ENCODE data around the gene AHSA1.

The AHSA1 gene

GRCh38 chr14:77475432-77476115 is 17.7 kb downstream of the AHSA1 start:
- no peak overlapping the region for H3K9ac ChIP-seq (ENCODE audit: low read length)
- no peak overlapping the region for H3K27ac ChIP-seq (ENCODE audit: low read depth, low read length)
- no peaks in the 10 kb centered on the region for H3K9me3 ChIP-seq (ENCODE audit: low read length)
- no peak overlapping the region for H3K4me3 ChIP-seq (ENCODE audit: low read depth in 1 of 2, low read length in 2 of 2)
- no peaks in the 10 kb centered on the region for H3K36me3 ChIP-seq (ENCODE audit: insufficient read depth, low read length)
- H3K4me1 ChIP-seq (ENCODE audit: insufficient read depth, low read length): no peaks in the 10 kb centered on the region
- no peaks in the 10 kb centered on the region for H3K27me3 ChIP-seq (ENCODE audit: control insufficient read depth in 1 of 2, insufficient read depth in 2 of 2, low read length in 2 of 2)

DNA sequence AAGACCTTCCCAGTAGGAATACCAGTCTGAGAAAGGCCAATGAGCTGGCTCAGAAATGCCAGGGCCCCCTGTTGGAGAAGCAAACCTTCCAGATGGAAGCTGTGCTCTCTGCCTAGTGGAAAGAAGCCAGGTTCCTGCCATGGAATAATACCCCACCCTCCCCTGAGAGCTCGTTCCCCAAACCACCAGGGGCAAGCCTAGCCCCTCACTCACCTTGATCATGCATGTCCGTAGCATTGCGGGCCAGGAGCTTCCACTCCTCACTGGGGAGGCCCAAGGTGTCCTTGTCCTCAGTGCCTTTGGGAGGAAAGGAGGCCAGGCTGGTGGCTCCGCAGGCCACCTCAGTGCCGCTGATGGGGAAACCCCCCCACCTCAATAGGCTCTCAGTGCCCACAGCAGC is 20.1 kb downstream of the AHSA1 start:
- Histone ChIP-seq H3K27ac (ENCODE audit: low read depth, low read length) (no peak overlapping the region), H3K27me3 (ENCODE audit: control insufficient read depth in 1 of 2, insufficient read depth in 2 of 2, low read length in 2 of 2) (no peaks in the 10 kb centered on the region), H3K9ac (ENCODE audit: low read length) (no peak overlapping the region), H3K4me3 (ENCODE audit: low read depth in 1 of 2, low read length in 2 of 2) (no peak overlapping the region), H3K4me1 (ENCODE audit: insufficient read depth, low read length) (no peaks in the 10 kb centered on the region), H3K9me3 (ENCODE audit: low read length) (no peaks in the 10 kb centered on the region), H3K36me3 (ENCODE audit: insufficient read depth, low read length) (no peaks in the 10 kb centered on the region)

DNA sequence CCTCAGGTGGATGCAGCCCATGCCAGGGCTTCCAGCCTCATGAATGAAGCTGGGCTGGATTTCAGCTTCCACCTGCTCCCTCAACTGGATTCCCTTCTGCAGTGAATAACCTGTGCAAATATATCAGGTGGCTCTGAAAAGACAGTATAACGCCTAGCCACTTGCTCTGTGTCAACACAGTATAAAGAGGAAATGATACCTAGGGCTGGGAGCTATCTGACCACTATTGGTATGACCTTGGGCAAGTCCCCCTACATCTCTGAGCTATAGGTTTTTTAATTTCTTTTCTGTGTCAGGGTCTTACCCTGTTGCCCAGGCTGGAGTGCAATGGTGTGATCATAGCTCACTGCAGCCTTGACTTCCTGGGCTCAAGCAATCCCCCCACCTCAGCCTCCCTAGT is 20.9 kb downstream of the AHSA1 start:
- H3K4me1 ChIP-seq (ENCODE audit: insufficient read depth, low read length): no peaks in the 10 kb centered on the region
- no peak overlapping the region for H3K4me3 ChIP-seq (ENCODE audit: low read depth in 1 of 2, low read length in 2 of 2)
- H3K27ac ChIP-seq (ENCODE audit: low read depth, low read length): no peak overlapping the region

GRCh38 chr14:77482422-77482821 is 24.5 kb downstream of the AHSA1 start:
- H3K36me3 ChIP-seq (ENCODE audit: insufficient read depth, low read length): no peaks in the 10 kb centered on the region
- H3K4me3 ChIP-seq (ENCODE audit: low read depth in 1 of 2, low read length in 2 of 2): no peak overlapping the region
- H3K27ac ChIP-seq (ENCODE audit: low read depth, low read length): no peak overlapping the region
- H3K4me1 ChIP-seq (ENCODE audit: insufficient read depth, low read length): no peaks in the 10 kb centered on the region
- no peaks in the 10 kb centered on the region for H3K27me3 ChIP-seq (ENCODE audit: control insufficient read depth in 1 of 2, insufficient read depth in 2 of 2, low read length in 2 of 2)
- no peak overlapping the region for H3K9ac ChIP-seq (ENCODE audit: low read length)
- no peaks in the 10 kb centered on the region for H3K9me3 ChIP-seq (ENCODE audit: low read length)

More for the DNA sequence above, 20.9 kb downstream of the AHSA1 start:
- Histone ChIP-seq H3K27me3 (ENCODE audit: control insufficient read depth in 1 of 2, insufficient read depth in 2 of 2, low read length in 2 of 2) (no peaks in the 10 kb centered on the region), H3K9me3 (ENCODE audit: low read length) (no peaks in the 10 kb centered on the region), H3K9ac (ENCODE audit: low read length) (no peak overlapping the region), H3K36me3 (ENCODE audit: insufficient read depth, low read length) (no peaks in the 10 kb centered on the region)

- no peak overlapping the region for H3K9ac ChIP-seq (ENCODE audit: low read length)
- no peak overlapping the region for H3K27ac ChIP-seq (ENCODE audit: low read depth, low read length)
- H3K36me3 ChIP-seq (ENCODE audit: insufficient read depth, low read length): no peaks in the 10 kb centered on the region
- H3K27me3 ChIP-seq (ENCODE audit: control insufficient read depth in 1 of 2, insufficient read depth in 2 of 2, low read length in 2 of 2): no peaks in the 10 kb centered on the region
- no peaks in the 10 kb centered on the region for H3K9me3 ChIP-seq (ENCODE audit: low read length)
- H3K4me1 ChIP-seq (ENCODE audit: insufficient read depth, low read length): no peaks in the 10 kb centered on the region
- H3K4me3 ChIP-seq (ENCODE audit: low read depth in 1 of 2, low read length in 2 of 2): no peak overlapping the region
Measured at GRCh38 chr14:77485256-77485655, 27.4 kb downstream of the AHSA1 start.

- no peak overlapping the region for H3K27ac ChIP-seq (ENCODE audit: low read depth, low read length)
- no peak overlapping the region for H3K4me3 ChIP-seq (ENCODE audit: low read depth in 1 of 2, low read length in 2 of 2)
- no peaks in the 10 kb centered on the region for H3K27me3 ChIP-seq (ENCODE audit: control insufficient read depth in 1 of 2, insufficient read depth in 2 of 2, low read length in 2 of 2)
- H3K9me3 ChIP-seq (ENCODE audit: low read length): no peaks in the 10 kb centered on the region
- H3K36me3 ChIP-seq (ENCODE audit: insufficient read depth, low read length): no peaks in the 10 kb centered on the region
- H3K4me1 ChIP-seq (ENCODE audit: insufficient read depth, low read length): no peaks in the 10 kb centered on the region
- no peak overlapping the region for H3K9ac ChIP-seq (ENCODE audit: low read length)
Measured at GRCh38 chr14:77485901-77486678, 28.2 kb downstream of the AHSA1 start.

DNA sequence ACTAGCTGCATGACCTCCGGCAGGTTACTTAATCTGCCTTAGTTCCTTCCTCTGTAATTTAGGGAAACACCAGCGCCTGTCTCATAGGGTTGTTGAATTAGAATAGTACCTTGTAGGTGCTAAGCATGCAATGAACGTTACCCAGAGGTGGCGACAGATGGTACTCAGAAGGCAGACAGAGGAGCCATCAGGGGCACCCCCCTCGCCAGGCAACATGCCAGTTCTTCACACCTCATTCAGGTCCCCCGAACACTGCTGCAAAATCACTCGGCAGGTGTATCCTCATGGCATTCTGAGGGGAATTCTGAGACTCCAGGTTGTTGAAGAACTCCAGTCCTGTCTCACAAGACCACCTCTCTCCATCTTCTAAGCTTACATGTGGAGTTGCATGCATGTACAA is 30.7 kb downstream of the AHSA1 start:
- Histone ChIP-seq H3K4me1 (ENCODE audit: insufficient read depth, low read length) (no peaks in the 10 kb centered on the region), H3K4me3 (ENCODE audit: low read depth in 1 of 2, low read length in 2 of 2) (no peak overlapping the region), H3K9me3 (ENCODE audit: low read length) (no peaks in the 10 kb centered on the region), H3K9ac (ENCODE audit: low read length) (no peak overlapping the region), H3K27me3 (ENCODE audit: control insufficient read depth in 1 of 2, insufficient read depth in 2 of 2, low read length in 2 of 2) (no peaks in the 10 kb centered on the region), H3K36me3 (ENCODE audit: insufficient read depth, low read length) (no peaks in the 10 kb centered on the region), H3K27ac (ENCODE audit: low read depth, low read length) (no peak overlapping the region)

GRCh38 chr14:77489041-77489440 is 31.1 kb downstream of the AHSA1 start:
- no peak overlapping the region for H3K27ac ChIP-seq (ENCODE audit: low read depth, low read length)
- H3K27me3 ChIP-seq (ENCODE audit: control insufficient read depth in 1 of 2, insufficient read depth in 2 of 2, low read length in 2 of 2): no peaks in the 10 kb centered on the region
- H3K9me3 ChIP-seq (ENCODE audit: low read length): no peaks in the 10 kb centered on the region
- H3K4me3 ChIP-seq (ENCODE audit: low read depth in 1 of 2, low read length in 2 of 2): no peak overlapping the region
- H3K4me1 ChIP-seq (ENCODE audit: insufficient read depth, low read length): no peaks in the 10 kb centered on the region
- no peak overlapping the region for H3K9ac ChIP-seq (ENCODE audit: low read length)
- H3K36me3 ChIP-seq (ENCODE audit: insufficient read depth, low read length): no peaks in the 10 kb centered on the region

GRCh38 chr14:77490347-77490986 is 32.6 kb downstream of the AHSA1 start:
- Histone ChIP-seq H3K4me3 (ENCODE audit: low read depth in 1 of 2, low read length in 2 of 2) (no peak overlapping the region), H3K36me3 (ENCODE audit: insufficient read depth, low read length) (no peaks in the 10 kb centered on the region), H3K27me3 (ENCODE audit: control insufficient read depth in 1 of 2, insufficient read depth in 2 of 2, low read length in 2 of 2) (no peaks in the 10 kb centered on the region), H3K4me1 (ENCODE audit: insufficient read depth, low read length) (no peaks in the 10 kb centered on the region), H3K27ac (ENCODE audit: low read depth, low read length) (no peak overlapping the region), H3K9ac (ENCODE audit: low read length) (no peak overlapping the region), H3K9me3 (ENCODE audit: low read length) (no peaks in the 10 kb centered on the region)

DNA sequence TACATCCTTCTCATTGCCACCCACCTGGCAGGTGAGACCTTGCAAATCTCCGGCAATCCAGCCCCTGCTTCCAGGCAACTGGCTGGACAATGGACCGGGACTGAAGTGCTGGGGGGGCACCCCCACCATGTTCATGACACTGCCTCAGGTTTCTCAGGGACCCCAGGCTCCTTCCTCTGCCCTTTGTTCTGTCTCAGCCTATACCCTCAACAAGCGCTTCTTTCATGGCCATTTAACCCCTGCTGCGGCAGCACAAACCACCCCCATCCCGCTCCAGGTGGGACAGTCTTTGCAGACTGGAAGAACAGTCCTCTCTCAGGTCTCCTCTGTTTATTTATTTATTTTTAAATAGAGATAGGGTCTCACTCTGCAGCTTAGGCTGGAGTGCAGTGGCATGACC is 33.2 kb downstream of the AHSA1 start:
- H3K27me3 ChIP-seq (ENCODE audit: control insufficient read depth in 1 of 2, insufficient read depth in 2 of 2, low read length in 2 of 2): no peaks in the 10 kb centered on the region
- H3K27ac ChIP-seq (ENCODE audit: low read depth, low read length): no peak overlapping the region
- no peaks in the 10 kb centered on the region for H3K9me3 ChIP-seq (ENCODE audit: low read length)
- H3K4me3 ChIP-seq (ENCODE audit: low read depth in 1 of 2, low read length in 2 of 2): no peak overlapping the region
- H3K36me3 ChIP-seq (ENCODE audit: insufficient read depth, low read length): no peaks in the 10 kb centered on the region
- no peaks in the 10 kb centered on the region for H3K4me1 ChIP-seq (ENCODE audit: insufficient read depth, low read length)
- no peak overlapping the region for H3K9ac ChIP-seq (ENCODE audit: low read length)

DNA sequence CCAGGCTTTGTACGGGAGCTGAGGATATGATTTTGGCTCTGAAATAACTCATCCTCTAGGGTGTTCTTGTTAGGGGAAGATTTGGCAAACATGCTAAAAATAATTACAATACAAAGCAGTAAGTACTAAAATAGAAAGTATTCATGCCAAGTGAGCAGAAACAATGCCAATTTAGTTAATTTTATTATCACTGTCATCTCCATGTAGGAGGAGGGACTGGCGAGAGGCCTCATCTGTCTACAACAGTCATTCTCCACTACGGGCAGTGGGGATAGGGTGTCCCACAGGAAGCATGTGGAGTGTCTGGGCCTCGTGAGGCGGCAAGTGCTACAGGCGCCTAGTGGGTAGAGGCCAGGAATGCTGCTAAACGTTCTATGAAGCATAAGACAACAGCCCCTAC is 37.4 kb downstream of the AHSA1 start:
- Histone ChIP-seq H3K36me3 (ENCODE audit: insufficient read depth, low read length) (no peaks in the 10 kb centered on the region), H3K27me3 (ENCODE audit: control insufficient read depth in 1 of 2, insufficient read depth in 2 of 2, low read length in 2 of 2) (peaks cover 6 to 22% of the 10 kb centered on the region in 2 donors), H3K9ac (ENCODE audit: low read length) (no peak overlapping the region), H3K27ac (ENCODE audit: low read depth, low read length) (no peak overlapping the region), H3K4me3 (ENCODE audit: low read depth in 1 of 2, low read length in 2 of 2) (no peak overlapping the region), H3K9me3 (ENCODE audit: low read length) (no peaks in the 10 kb centered on the region), H3K4me1 (ENCODE audit: insufficient read depth, low read length) (peaks cover 6% of the 10 kb centered on the region)

Data from muscle layer of colon (tissue), 2 donors.